ENCODE results near the gene IFNL1. TPM values are rescaled to one million over a fixed set of nuclear protein-coding genes. Genes with fewer than 3 reads are reported as not detected.
"Not testable (repeated sequence)": the region's sequence is repeated elsewhere in the genome, so short reads cannot be mapped to it uniquely, and the experiment has no call there.

The IFNL1 gene
- total RNA-seq, 2 donors from 2014 or later: 0.42 TPM; not detected in 1

DNA sequence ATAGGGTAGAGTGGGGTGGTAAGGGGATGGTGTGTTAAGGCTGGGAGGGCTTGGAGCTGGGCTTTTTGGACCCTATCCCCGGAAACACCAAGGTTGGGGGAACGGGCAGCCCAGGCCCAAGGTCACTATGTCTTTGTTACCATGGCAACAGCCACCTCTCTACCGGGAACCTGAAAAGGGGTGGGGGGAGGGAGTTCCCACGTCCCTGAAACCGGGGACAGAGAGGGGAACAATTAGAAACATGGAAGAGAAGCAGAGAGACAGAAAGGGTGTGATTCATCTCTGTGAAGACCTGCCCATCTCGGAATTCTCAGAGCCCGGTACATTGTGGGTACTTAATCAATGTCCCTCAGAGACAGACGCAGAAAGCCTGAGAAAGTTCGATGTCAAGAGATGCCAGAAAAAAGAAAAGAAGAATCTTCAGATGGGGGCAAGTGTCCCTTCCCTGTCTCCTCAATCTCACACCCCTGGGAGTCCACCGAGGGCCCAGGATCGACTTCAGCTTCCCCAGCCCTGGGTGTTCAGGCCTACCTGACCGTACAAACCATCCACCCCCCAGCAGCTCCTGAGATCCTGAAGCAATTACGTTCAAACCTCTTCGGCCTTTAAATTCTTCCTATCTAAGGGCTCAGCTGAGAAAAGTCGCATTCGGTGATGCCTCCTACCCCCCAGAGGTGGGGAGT lies 31.3 kb downstream of the IFNL1 start:
- no peaks in the 10 kb centered on the region for H3K9me3 Mint-ChIP-seq
- no peak overlapping the region for H3K4me3 Mint-ChIP-seq
- ATAC-seq (replicated peaks): no peak
- no peaks in the 10 kb centered on the region for H3K27me3 Mint-ChIP-seq
- no peak overlapping the region for H3K27ac Mint-ChIP-seq
- peaks cover 16% of the 10 kb centered on the region for H3K4me1 Mint-ChIP-seq
- peaks cover 63% of the 10 kb centered on the region for H3K36me3 Mint-ChIP-seq (ENCODE audit: low read depth)

- H3K9me3 Mint-ChIP-seq: no peaks in the 10 kb centered on the region
- peak overlapping the region; percentile 15 for H3K4me3 Mint-ChIP-seq
- ATAC-seq (replicated peaks): peak; percentile 67
- no peaks in the 10 kb centered on the region for H3K27me3 Mint-ChIP-seq
- peaks cover 69% of the 10 kb centered on the region for H3K36me3 Mint-ChIP-seq (ENCODE audit: low read depth)
- H3K27ac Mint-ChIP-seq: peak overlapping the region; percentile 68
- H3K4me1 Mint-ChIP-seq: peaks cover 12% of the 10 kb centered on the region
These were observed 32.0 kb downstream of the IFNL1 start for GRCh38 chr19:39328046-39328705.

- H3K4me1 Mint-ChIP-seq: peaks cover 13% of the 10 kb centered on the region
- H3K36me3 Mint-ChIP-seq (ENCODE audit: low read depth): peaks cover 84% of the 10 kb centered on the region
- H3K4me3 Mint-ChIP-seq: no peak overlapping the region
- H3K27ac Mint-ChIP-seq: no peak overlapping the region
- no peak for ATAC-seq (replicated peaks)
- H3K27me3 Mint-ChIP-seq: no peaks in the 10 kb centered on the region
- no peaks in the 10 kb centered on the region for H3K9me3 Mint-ChIP-seq
These were observed 33.7 kb downstream of the IFNL1 start for GRCh38 chr19:39329948-39330347.

DNA sequence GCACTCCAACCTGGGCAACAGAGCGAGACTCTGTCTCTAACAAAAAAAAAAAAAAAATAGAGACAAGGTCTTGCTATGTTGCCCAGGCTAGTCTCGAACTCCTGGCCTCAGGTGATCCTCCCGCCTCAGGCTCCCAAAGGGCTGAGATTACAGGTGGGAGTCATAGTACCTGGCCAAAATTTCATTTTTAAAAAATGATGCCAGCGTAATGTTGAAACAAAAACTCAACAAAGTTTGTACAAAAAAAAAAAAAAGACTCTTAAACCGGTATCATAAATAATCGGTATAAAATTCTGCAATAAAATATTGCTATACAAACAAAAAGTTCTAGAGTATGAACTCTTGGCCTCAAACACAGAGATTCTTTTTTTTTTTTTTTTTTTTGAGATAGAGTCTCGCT lies 36.1 kb downstream of the IFNL1 start:
- Mint-ChIP-seq H3K4me3 (peak overlapping the region; percentile 99), H3K4me1 (peaks cover 19% of the 10 kb centered on the region), H3K27me3 (no peaks in the 10 kb centered on the region), H3K36me3 (ENCODE audit: low read depth) (peaks cover 86% of the 10 kb centered on the region), H3K9me3 (no peaks in the 10 kb centered on the region), H3K27ac (no peak overlapping the region)
- ATAC-seq (replicated peaks): no peak

- peaks cover 81% of the 10 kb centered on the region for H3K36me3 Mint-ChIP-seq (ENCODE audit: low read depth)
These were observed 36.5 kb downstream of the IFNL1 start for GRCh38 chr19:39332738-39333137.

DNA sequence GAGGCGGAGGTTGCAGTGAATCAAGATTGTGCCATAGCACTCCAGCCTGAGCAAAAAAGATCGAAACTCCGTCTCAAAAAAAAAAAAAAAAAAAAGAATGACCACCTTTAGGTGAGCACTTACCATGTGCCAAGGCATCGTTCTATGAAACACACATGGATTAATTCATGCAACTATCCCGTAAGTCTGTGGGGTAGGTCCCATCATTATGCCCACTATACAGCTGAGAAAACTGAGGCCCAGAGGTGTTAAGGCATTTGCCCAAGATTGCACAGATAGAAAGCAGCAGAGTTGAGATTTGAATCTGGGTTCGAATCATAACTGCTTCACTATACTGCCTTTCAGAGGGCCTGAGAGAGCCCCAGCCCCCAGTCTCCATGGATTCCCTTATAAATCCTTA lies 37.3 kb downstream of the IFNL1 start:
- Mint-ChIP-seq H3K27ac (peak overlapping the region; percentile 41), H3K27me3 (no peaks in the 10 kb centered on the region), H3K4me1 (peaks cover 31% of the 10 kb centered on the region), H3K4me3 (peak overlapping the region; percentile 99), H3K36me3 (ENCODE audit: low read depth) (peaks cover 74% of the 10 kb centered on the region), H3K9me3 (no peaks in the 10 kb centered on the region)
- ATAC-seq (replicated peaks): no peak

More at GRCh38 chr19:39332738-39333137, 36.5 kb downstream of the IFNL1 start:
- ATAC-seq (replicated peaks); H3K27me3 Mint-ChIP-seq; H3K9me3 Mint-ChIP-seq: not testable (repeated sequence)
- H3K4me1 Mint-ChIP-seq: peaks cover 23% of the 10 kb centered on the region
- peak overlapping the region; percentile 41 for H3K27ac Mint-ChIP-seq
- peak overlapping the region; percentile 99 for H3K4me3 Mint-ChIP-seq

GRCh38 chr19:39334444-39334976 lies 38.3 kb downstream of the IFNL1 start:
- no peaks in the 10 kb centered on the region for H3K27me3 Mint-ChIP-seq
- ATAC-seq (replicated peaks): no peak
- no peaks in the 10 kb centered on the region for H3K9me3 Mint-ChIP-seq
- H3K4me1 Mint-ChIP-seq: peaks cover 25% of the 10 kb centered on the region
- peaks cover 64% of the 10 kb centered on the region for H3K36me3 Mint-ChIP-seq (ENCODE audit: low read depth)
- peak overlapping the region; percentile 99 for H3K27ac Mint-ChIP-seq
- peak overlapping the region; percentile 99 for H3K4me3 Mint-ChIP-seq

- Mint-ChIP-seq H3K27ac (peak overlapping the region; percentile 99), H3K36me3 (ENCODE audit: low read depth) (peaks cover 57% of the 10 kb centered on the region), H3K9me3 (no peaks in the 10 kb centered on the region), H3K4me1 (peaks cover 29% of the 10 kb centered on the region), H3K4me3 (peak overlapping the region; percentile 99), H3K27me3 (no peaks in the 10 kb centered on the region)
- peak; percentile 46 for ATAC-seq (replicated peaks)
These were observed 39.0 kb downstream of the IFNL1 start for GRCh38 chr19:39335168-39335548.

- Mint-ChIP-seq H3K4me3 (peak overlapping the region; percentile 99), H3K4me1 (peaks cover 25% of the 10 kb centered on the region), H3K27ac (peak overlapping the region; percentile 99), H3K36me3 (ENCODE audit: low read depth) (peaks cover 54% of the 10 kb centered on the region), H3K9me3 (no peaks in the 10 kb centered on the region), H3K27me3 (no peaks in the 10 kb centered on the region)
- no peak for ATAC-seq (replicated peaks)
These were observed 40.3 kb downstream of the IFNL1 start for GRCh38 chr19:39336483-39336882.

DNA sequence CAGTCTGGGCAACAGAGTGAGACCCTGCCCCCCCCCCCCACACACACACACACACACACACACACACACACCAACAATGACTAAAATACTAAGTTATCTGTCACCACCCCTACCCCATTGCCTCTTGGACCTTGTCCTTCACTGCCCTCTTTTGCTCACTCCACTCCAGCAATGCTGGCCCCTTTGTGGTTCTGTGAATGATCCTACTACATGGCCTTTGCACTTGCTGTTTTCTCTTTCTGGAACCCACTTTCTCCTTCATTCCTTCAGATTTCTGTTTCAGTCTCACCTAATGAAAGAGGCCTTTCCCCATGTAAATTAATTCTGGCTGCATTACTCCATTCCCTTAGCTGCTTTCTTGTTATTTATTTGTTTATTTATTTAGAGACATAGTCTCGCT lies 43.5 kb downstream of the IFNL1 start:
- no peak for ATAC-seq (replicated peaks)
- Mint-ChIP-seq H3K4me3 (peak overlapping the region; percentile 100), H3K4me1 (peaks cover 42% of the 10 kb centered on the region), H3K36me3 (ENCODE audit: low read depth) (peaks cover 47% of the 10 kb centered on the region), H3K9me3 (no peaks in the 10 kb centered on the region), H3K27ac (peak overlapping the region; percentile 99), H3K27me3 (no peaks in the 10 kb centered on the region)

DNA sequence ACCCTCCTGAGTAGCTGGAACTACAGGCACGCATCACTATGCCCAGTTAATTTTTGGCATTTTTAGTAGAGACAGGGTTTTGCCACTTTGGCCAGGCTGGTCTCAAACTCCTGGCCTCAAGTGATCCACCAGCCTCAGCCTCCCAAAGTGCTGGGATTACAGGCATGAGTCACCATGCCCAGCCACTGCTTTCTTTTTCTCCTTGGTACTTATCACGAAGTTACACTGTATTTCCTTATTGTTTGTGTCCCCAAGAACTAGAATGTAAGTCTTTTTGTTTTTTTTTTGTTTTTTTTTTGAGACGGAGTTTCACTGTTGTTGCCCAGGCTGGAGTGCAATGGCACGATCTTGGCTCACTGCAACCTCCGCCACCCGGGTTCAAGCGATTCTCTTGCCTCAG lies 43.9 kb downstream of the IFNL1 start:
- H3K9me3 Mint-ChIP-seq; ATAC-seq (replicated peaks); H3K27me3 Mint-ChIP-seq: not testable (repeated sequence)
- Mint-ChIP-seq H3K27ac (peak overlapping the region; percentile 99), H3K36me3 (ENCODE audit: low read depth) (peaks cover 47% of the 10 kb centered on the region), H3K4me3 (peak overlapping the region; percentile 100), H3K4me1 (peaks cover 43% of the 10 kb centered on the region)

DNA sequence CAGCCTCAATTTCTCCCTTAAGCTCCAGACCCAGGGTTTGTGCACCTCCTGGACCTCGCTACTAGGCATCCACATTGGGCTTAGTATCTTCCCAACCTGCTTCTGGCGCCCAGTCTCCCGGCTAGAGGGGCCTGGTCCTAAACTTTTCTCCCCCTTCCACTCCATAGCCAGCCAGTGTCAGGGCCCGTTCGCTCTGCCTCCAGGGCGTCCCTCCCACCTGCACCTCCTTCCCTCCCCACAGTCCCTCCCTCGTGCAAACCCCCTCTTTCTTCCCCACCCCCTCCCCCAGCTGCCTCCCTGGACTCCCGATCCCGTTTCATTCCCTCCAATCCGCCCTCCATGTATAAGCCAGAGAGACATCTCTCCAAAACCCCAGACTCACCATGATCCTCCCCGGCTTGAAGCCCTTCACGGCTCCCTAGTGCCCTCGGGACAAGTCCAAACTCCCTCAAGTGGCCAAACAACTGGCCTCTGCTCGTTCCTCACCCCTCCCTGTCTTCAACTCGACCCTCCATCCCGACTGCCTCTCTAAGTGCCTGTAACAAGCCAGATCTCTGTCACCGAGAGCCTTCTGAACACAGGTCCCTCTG lies 45.0 kb downstream of the IFNL1 start:
- Mint-ChIP-seq H3K4me3 (peak overlapping the region; percentile 100), H3K9me3 (no peaks in the 10 kb centered on the region), H3K27ac (peak overlapping the region; percentile 99), H3K27me3 (no peaks in the 10 kb centered on the region), H3K4me1 (peaks cover 50% of the 10 kb centered on the region), H3K36me3 (ENCODE audit: low read depth) (peaks cover 48% of the 10 kb centered on the region)
- peak; percentile 12 for ATAC-seq (replicated peaks)

- Mint-ChIP-seq H3K36me3 (ENCODE audit: low read depth) (peaks cover 51% of the 10 kb centered on the region), H3K4me3 (peak within 1 kb of the TSS; percentile 100), H3K27me3 (no peaks in the 10 kb centered on the region), H3K9me3 (no peaks in the 10 kb centered on the region), H3K27ac (peak within 1 kb of the TSS; percentile 99), H3K4me1 (peaks cover 50% of the 10 kb centered on the region)
- peak; percentile 91 for ATAC-seq (replicated peaks)
These were observed 45.8 kb downstream of the IFNL1 start, which contains the start of gene SAMD4B for GRCh38 chr19:39341719-39342604. Gene SAMD4B (plus strand): TSS chr19:39342421. CDS start chr19:39356894, 14,473 bp downstream.
